ENCODE data around the gene TMEM98.
"Not testable (repeated sequence)": the region's sequence is repeated elsewhere in the genome, so short reads cannot be mapped to it uniquely, and the experiment has no call there.

The TMEM98 gene

DNA sequence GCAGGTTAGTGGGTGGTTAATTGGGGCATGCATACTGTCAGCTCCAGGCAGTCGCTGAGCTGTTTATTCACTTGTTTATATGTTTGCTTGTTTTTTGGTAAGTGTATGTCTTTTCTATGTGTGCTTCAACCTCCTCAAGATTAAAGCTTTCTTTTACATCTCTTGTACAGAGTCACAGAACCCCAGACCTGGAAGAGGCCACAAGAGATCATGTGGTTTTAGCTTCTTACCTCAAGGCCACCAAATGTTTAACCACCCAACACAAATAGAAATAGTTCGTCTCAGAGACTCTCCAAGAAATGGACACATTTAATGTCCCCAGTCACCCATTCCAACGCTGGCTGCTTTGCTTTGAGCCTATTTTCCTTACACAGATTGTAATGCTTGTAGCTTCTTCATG lies 11.8 kb upstream of the TMEM98 start:
- H3K27ac ChIP-seq = no peak overlapping the region
- TF ChIP-seq CTCF (IDR thresholded peaks at IDR 0.05) (no peak), ZFX (IDR thresholded peaks at IDR 0.05; ENCODE audit: borderline replicate concordance) (no peak)

DNA sequence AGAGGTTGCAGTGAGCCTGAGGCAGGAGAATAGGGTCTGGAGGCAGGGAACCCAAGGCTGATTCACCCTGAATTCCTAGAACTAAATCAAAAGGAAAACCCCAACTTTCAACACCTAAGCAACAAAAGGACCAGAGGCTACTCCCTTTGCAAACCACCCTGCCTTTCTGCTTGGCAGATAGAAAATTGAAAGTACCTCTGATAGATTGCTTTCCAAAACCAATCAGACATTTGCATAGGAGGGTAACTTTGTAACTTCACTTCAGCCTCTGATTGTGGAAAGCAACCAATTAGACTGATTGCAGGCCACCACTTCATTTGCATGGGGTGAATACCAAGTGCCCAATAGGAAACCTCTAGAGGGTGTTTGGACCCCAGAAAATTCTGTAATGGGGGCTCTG lies 10.9 kb upstream of the TMEM98 start:
- no peak for TF ChIP-seq CTCF (IDR thresholded peaks at IDR 0.05)
- TF ChIP-seq ZFX (IDR thresholded peaks at IDR 0.05; ENCODE audit: borderline replicate concordance) = no peak
- no peak overlapping the region for H3K27ac ChIP-seq

GRCh38 chr17:32917842-32918241 lies 10.1 kb upstream of the TMEM98 start:
- no peak overlapping the region for H3K27ac ChIP-seq
- TF ChIP-seq CTCF (IDR thresholded peaks at IDR 0.05) (no peak), ZFX (IDR thresholded peaks at IDR 0.05; ENCODE audit: borderline replicate concordance) (no peak)

DNA sequence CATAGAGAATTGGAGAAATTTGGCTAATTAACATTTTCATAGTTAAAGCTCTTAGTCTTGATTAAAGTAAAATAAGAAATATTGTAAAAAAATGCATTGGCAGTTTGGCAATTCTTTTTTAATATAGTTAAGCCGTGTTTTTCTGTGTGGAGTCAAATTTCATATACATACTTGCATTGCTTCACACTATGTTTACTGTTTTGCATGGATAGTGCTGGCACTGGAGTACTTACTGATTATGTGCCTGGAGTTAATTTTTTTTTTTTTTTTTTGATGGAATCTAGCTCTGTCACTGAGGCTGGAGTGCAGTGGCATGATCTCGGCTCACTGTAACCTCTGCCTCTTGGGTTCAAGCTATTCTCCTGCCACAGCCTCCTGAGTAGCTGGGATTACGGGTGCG lies 8.1 kb upstream of the TMEM98 start:
- H3K27ac ChIP-seq = not testable (repeated sequence)

DNA sequence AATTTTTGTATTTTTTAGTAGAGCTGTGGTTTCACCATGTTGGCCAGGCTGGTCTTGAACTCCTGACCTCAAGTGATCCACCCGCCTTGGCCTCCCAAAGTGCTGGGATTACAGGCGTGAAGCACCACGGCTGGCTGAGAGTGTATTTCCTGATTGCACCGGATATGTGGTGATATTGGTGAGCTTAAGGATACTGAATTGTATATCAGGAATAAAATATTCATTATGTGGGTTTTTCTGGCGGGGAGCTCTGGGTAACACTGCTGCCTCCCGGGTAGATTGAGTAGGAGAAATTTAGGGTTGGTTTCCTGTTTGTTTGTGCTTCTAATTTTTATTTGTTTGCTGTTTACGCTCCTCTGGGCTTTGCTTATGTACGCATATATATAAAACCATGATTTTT lies 7.7 kb upstream of the TMEM98 start:
- no peak for TF ChIP-seq ZFX (IDR thresholded peaks at IDR 0.05; ENCODE audit: borderline replicate concordance)
- no peak for TF ChIP-seq CTCF (IDR thresholded peaks at IDR 0.05)
- no peak overlapping the region for H3K27ac ChIP-seq

- TF ChIP-seq CTCF (IDR thresholded peaks at IDR 0.05) (no peak), ZFX (IDR thresholded peaks at IDR 0.05; ENCODE audit: borderline replicate concordance) (no peak)
- no peak overlapping the region for H3K27ac ChIP-seq
These were observed 6.9 kb upstream of the TMEM98 start for GRCh38 chr17:32921017-32921416.

GRCh38 chr17:32923905-32924304 lies 4.0 kb upstream of the TMEM98 start:
- H3K27ac ChIP-seq = not testable (repeated sequence)

GRCh38 chr17:32926183-32926582 lies 1.8 kb upstream of the TMEM98 start:
- TF ChIP-seq CTCF (IDR thresholded peaks at IDR 0.05) = no peak
- no peak for TF ChIP-seq ZFX (IDR thresholded peaks at IDR 0.05; ENCODE audit: borderline replicate concordance)
- H3K27ac ChIP-seq = no peak overlapping the region

- not testable (repeated sequence) for H3K27ac ChIP-seq
These were observed 1.2 kb upstream of the TMEM98 start for GRCh38 chr17:32926789-32927188.
